ENCODE data around the gene HIVEP1. TPM values are rescaled to one million over a fixed set of nuclear protein-coding genes. Genes with fewer than 3 reads are reported as not detected.

Gene HIVEP1
- total RNA-seq, 1 experiment from 2014 or later: 6.6 TPM

DNA sequence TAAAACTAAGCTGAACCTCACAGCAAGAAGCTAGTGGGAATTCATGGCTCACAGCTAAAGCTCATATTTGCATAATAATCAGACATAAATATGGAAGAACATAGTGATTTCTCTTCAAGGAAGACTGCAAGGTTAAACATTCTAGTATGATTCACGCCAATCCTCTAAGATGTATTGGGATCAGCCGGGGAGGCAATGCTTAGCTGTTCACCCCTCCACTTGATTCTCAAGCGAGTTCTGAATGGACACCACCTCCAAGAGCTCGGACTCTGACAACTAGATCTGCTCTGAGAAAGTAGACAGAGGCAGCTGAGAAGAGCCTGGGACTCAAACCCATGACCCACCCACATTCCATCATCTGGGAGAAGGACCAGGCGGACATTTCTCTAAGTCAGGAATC lies 159.6 kb downstream of the HIVEP1 start:
- Histone ChIP-seq H3K27me3 (ENCODE audit: low read length) (no peaks in the 10 kb centered on the region), H3K4me3 (ENCODE audit: low read length) (no peak overlapping the region), H3K4me1 (ENCODE audit: insufficient read depth, low read length) (peaks cover 12% of the 10 kb centered on the region), H3K4me2 (ENCODE audit: low read length) (no peak overlapping the region), H3K36me3 (ENCODE audit: low read depth, low read length) (no peaks in the 10 kb centered on the region), H2AFZ (ENCODE audit: low read length) (no peak overlapping the region), H3F3A (ENCODE audit: low read length, unreplicated experiment) (no peaks in the 10 kb centered on the region), H3K9me2 (replicated peaks; ENCODE audit: low read length) (no peaks in the 10 kb centered on the region), H3K27ac (ENCODE audit: low read length) (no peak overlapping the region), H3K79me2 (ENCODE audit: low read length) (no peaks in the 10 kb centered on the region), H3K9me3 (ENCODE audit: low read length) (no peaks in the 10 kb centered on the region), H4K20me1 (ENCODE audit: low read length) (no peaks in the 10 kb centered on the region), H3K9ac (ENCODE audit: low read length) (no peak overlapping the region)
- TF ChIP-seq, protein P1, sequence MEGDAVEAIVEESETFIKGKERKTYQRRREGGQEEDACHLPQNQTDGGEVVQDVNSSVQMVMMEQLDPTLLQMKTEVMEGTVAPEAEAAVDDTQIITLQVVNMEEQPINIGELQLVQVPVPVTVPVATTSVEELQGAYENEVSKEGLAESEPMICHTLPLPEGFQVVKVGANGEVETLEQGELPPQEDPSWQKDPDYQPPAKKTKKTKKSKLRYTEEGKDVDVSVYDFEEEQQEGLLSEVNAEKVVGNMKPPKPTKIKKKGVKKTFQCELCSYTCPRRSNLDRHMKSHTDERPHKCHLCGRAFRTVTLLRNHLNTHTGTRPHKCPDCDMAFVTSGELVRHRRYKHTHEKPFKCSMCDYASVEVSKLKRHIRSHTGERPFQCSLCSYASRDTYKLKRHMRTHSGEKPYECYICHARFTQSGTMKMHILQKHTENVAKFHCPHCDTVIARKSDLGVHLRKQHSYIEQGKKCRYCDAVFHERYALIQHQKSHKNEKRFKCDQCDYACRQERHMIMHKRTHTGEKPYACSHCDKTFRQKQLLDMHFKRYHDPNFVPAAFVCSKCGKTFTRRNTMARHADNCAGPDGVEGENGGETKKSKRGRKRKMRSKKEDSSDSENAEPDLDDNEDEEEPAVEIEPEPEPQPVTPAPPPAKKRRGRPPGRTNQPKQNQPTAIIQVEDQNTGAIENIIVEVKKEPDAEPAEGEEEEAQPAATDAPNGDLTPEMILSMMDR (conservative IDR thresholded peaks at IDR 0.05; ENCODE audit: low read depth, low read length): no peak
- TF ChIP-seq EZH2 (IDR thresholded peaks at IDR 0.05; ENCODE audit: low read length, unreplicated experiment) (no peak), EZH2phosphoT487 (IDR thresholded peaks at IDR 0.05; ENCODE audit: borderline replicate concordance, low read length) (no peak)
- ChIA-PET POLR2A (ENCODE audit: unreplicated experiment) (no interaction called here), CTCF (no interaction called here)
- DNase-seq (no peak), ATAC-seq (no peak)
- BruUV-seq (replicated peaks): no TSS peak
- intact Hi-C loops (cut with micrococcal nuclease): no loop called here

DNA sequence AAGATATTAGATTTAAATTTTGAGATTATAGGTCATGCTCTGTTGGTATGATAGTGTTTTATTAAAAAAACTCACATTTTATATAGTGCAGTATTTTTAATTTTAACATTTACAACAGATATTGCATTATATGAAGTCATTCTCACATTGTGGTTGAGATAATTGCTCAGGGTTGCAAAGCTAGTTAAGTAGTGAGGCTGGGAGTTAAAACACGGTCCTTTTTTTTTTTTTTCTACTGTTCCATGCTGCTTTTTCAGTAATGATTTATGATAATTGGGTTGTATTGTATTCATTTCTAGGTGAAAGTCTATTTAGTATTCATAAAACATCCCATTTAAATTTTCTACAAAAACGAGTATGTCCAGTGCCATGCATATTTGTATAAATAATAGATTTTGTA lies 160.5 kb downstream of the HIVEP1 start:
- no peaks in the 10 kb centered on the region for H3K36me3 ChIP-seq (ENCODE audit: low read depth, low read length)
- H4K20me1 ChIP-seq (ENCODE audit: low read length): no peaks in the 10 kb centered on the region
- no peak overlapping the region for H2AFZ ChIP-seq (ENCODE audit: low read length)
- no peak overlapping the region for H3K4me2 ChIP-seq (ENCODE audit: low read length)
- POLR2A ChIA-PET (ENCODE audit: unreplicated experiment): no interaction called here
- DNase-seq (no peak), ATAC-seq (no peak)
- intact Hi-C loops (cut with micrococcal nuclease): no loop called here
- H3K9me2 ChIP-seq (replicated peaks; ENCODE audit: low read length): no peaks in the 10 kb centered on the region
- CTCF ChIA-PET: no interaction called here
- TF ChIP-seq EZH2 (IDR thresholded peaks at IDR 0.05; ENCODE audit: low read length, unreplicated experiment) (no peak), EZH2phosphoT487 (IDR thresholded peaks at IDR 0.05; ENCODE audit: borderline replicate concordance, low read length) (no peak)
- TF ChIP-seq, protein P1 (conservative IDR thresholded peaks at IDR 0.05; ENCODE audit: low read depth, low read length): no peak
- no peaks in the 10 kb centered on the region for H3K9me3 ChIP-seq (ENCODE audit: low read length)
- H3F3A ChIP-seq (ENCODE audit: low read length, unreplicated experiment): no peaks in the 10 kb centered on the region
- BruUV-seq (replicated peaks): no TSS peak
- H3K27me3 ChIP-seq (ENCODE audit: low read length): no peaks in the 10 kb centered on the region
- no peak overlapping the region for H3K4me3 ChIP-seq (ENCODE audit: low read length)
- no peak overlapping the region for H3K9ac ChIP-seq (ENCODE audit: low read length)
- no peaks in the 10 kb centered on the region for H3K79me2 ChIP-seq (ENCODE audit: low read length)
- H3K27ac ChIP-seq (ENCODE audit: low read length): no peak overlapping the region
- H3K4me1 ChIP-seq (ENCODE audit: insufficient read depth, low read length): peaks cover 12% of the 10 kb centered on the region

DNA sequence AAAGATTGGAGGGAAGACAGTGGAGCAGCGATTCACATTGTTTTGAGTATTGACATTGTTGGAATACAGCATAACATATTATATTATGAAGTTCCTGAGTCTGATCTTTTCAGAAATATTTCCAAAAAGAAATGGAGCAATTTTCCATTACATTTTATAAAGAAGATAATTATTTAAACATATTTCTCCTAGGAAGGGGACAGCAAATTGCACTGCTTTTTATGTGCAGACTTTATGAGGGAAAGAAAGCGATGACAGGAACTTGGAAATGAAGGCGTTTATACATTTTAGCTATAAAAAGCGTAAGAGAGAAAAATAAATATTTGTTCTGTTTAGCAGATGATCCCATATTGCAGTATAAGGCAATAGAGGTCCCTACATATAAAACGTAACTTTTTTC lies 161.1 kb downstream of the HIVEP1 start:
- no peak overlapping the region for H3K4me3 ChIP-seq (ENCODE audit: low read length)
- ATAC-seq (no peak), DNase-seq (no peak)
- no peaks in the 10 kb centered on the region for H4K20me1 ChIP-seq (ENCODE audit: low read length)
- no peaks in the 10 kb centered on the region for H3K79me2 ChIP-seq (ENCODE audit: low read length)
- no peak overlapping the region for H3K9ac ChIP-seq (ENCODE audit: low read length)
- H3K27me3 ChIP-seq (ENCODE audit: low read length): no peaks in the 10 kb centered on the region
- ChIA-PET CTCF (no interaction called here), POLR2A (ENCODE audit: unreplicated experiment) (no interaction called here)
- H3K4me2 ChIP-seq (ENCODE audit: low read length): no peak overlapping the region
- BruUV-seq (replicated peaks): no TSS peak
- TF ChIP-seq EZH2 (IDR thresholded peaks at IDR 0.05; ENCODE audit: low read length, unreplicated experiment) (no peak), EZH2phosphoT487 (IDR thresholded peaks at IDR 0.05; ENCODE audit: borderline replicate concordance, low read length) (no peak)
- TF ChIP-seq, protein P1 (conservative IDR thresholded peaks at IDR 0.05; ENCODE audit: low read depth, low read length): no peak
- H3K9me2 ChIP-seq (replicated peaks; ENCODE audit: low read length): no peaks in the 10 kb centered on the region
- intact Hi-C loops (cut with micrococcal nuclease): no loop called here
- no peaks in the 10 kb centered on the region for H3K9me3 ChIP-seq (ENCODE audit: low read length)
- H3F3A ChIP-seq (ENCODE audit: low read length, unreplicated experiment): no peaks in the 10 kb centered on the region
- H2AFZ ChIP-seq (ENCODE audit: low read length): no peak overlapping the region
- no peak overlapping the region for H3K27ac ChIP-seq (ENCODE audit: low read length)
- H3K36me3 ChIP-seq (ENCODE audit: low read depth, low read length): no peaks in the 10 kb centered on the region
- H3K4me1 ChIP-seq (ENCODE audit: insufficient read depth, low read length): peaks cover 12% of the 10 kb centered on the region
